Fibroblast of mammary gland (primary cell): ENCODE data around the gene ANXA5.

Experiments
- DNase-seq: peaks from one replicate; pipeline ENCODE4 v3.0.0-alpha.2; 2010; ENCODE audit warnings: low read depth
- H3K4me3 ChIP-seq: 2 replicates; pipeline ENCODE4 v1.5.1; 2011; ENCODE audit warnings: low read depth, mild to moderate bottlenecking, low read length, moderate library complexity; ENCODE audit not compliant: control insufficient read depth
- TF ChIP-seq, protein P1 (sequence below): conservative IDR thresholded peaks from 2 replicates; pipeline ENCODE4 v1.5.1; 2011; ENCODE audit warnings: low read depth, low read length, inconsistent platforms; ENCODE audit not compliant: control insufficient read depth, insufficient read depth

Gene ANXA5

DNA sequence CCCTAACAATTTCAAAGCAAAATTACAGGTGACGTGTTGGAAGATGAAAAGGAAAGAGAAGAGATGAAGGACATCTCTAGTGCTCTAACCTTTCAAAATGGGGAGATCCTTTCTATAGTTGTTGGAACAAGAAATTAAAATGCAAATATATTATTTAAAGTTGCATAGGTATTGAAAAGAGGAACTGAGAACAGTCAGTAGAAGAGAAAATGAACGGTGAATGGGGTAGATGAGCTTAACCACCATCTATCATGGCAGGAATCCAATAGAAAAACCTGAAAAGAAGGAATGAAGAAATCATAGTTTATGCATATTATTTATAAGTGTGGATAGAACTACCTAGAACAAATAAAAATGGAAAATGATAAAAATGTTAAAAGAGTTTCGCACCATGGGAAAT lies 42.0 kb downstream of the ANXA5 start:
- TF ChIP-seq, protein P1, sequence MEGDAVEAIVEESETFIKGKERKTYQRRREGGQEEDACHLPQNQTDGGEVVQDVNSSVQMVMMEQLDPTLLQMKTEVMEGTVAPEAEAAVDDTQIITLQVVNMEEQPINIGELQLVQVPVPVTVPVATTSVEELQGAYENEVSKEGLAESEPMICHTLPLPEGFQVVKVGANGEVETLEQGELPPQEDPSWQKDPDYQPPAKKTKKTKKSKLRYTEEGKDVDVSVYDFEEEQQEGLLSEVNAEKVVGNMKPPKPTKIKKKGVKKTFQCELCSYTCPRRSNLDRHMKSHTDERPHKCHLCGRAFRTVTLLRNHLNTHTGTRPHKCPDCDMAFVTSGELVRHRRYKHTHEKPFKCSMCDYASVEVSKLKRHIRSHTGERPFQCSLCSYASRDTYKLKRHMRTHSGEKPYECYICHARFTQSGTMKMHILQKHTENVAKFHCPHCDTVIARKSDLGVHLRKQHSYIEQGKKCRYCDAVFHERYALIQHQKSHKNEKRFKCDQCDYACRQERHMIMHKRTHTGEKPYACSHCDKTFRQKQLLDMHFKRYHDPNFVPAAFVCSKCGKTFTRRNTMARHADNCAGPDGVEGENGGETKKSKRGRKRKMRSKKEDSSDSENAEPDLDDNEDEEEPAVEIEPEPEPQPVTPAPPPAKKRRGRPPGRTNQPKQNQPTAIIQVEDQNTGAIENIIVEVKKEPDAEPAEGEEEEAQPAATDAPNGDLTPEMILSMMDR, result no peak
- no peak overlapping the region for H3K4me3 ChIP-seq
- DNase-seq, result no peak

DNA sequence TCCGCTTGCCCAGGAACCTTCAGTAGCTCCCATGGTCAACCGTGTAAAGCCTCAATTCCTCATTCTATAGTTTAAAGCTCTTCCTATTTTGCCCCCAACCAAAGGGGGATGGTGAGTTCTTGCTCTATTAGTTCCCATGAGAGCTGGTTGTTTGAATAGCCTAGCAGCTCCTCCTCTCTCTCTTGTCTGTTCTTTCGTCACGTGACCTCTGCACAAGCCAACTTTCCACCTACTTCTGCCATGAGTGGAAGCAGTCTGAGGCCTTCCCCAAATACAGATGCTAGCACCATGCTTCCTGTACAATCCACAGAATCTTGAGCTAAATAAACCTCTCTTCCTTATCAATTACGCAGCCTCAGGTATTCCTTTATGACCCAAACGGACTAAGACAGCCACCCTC lies 42.8 kb downstream of the ANXA5 start:
- TF ChIP-seq, protein P1, result no peak
- no peak overlapping the region for H3K4me3 ChIP-seq
- DNase-seq, result no peak

DNA sequence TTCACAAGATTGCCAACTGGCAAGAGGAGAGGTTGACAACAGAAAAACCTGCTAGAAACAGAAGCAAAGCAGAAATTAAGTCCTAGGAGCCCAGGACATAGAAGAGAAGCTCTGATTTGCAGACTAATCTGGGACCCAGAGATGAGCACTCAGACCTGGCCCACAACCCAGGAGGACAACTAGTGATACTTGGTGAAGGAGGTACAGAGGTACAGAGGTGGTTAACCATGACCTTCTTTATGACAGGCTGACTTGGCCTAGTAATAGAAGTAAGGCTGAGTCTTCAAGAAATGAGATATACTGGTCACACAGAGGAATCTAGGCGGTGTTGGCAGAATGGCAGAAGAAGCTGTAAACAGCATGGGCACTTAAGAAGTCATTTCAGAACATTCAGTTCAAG lies 43.6 kb downstream of the ANXA5 start:
- no peak for DNase-seq
- TF ChIP-seq, protein P1, result no peak
- no peak overlapping the region for H3K4me3 ChIP-seq

DNA sequence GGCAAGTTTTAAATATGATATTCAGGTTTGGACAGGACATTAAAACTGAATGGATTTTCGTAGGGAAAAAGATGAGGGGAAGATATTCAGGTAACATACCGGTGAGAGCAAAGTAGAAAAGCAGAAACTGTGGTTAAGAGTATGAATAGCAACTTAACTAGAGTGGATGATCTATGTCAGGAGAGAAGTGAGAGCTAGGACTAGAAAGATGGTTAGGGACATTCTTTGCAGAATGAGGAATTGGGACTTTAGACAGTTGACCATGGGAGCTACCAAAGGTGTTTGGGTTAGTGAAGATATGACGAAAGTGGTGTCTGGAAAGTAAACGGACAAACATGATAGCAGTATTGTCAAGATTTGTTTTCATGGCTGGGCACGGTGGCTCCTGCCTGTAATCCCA lies 45.2 kb downstream of the ANXA5 start:
- no peak for DNase-seq
- no peak overlapping the region for H3K4me3 ChIP-seq
- TF ChIP-seq, protein P1, result no peak

DNA sequence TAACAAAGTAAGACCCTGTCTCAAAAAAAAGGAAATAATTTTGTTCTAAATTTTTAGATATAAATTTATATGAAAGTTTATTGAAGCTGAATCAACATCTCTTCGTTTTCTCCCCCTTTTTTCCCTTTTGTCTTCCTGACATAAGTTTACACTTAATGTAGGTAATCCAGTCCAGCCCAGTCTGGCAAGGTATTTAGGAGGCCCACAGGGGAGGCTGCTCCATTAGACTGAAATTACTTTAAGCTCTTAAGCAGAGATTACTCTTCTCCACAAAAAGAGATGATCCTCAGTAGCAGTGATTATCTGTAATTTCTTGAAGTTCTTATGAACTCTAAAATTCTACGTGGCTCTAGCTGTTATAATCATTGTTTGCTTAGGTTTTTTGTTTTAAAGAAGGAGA lies 46.0 kb downstream of the ANXA5 start:
- TF ChIP-seq, protein P1, result no peak
- no peak for DNase-seq
- H3K4me3 ChIP-seq, result no peak overlapping the region

DNA sequence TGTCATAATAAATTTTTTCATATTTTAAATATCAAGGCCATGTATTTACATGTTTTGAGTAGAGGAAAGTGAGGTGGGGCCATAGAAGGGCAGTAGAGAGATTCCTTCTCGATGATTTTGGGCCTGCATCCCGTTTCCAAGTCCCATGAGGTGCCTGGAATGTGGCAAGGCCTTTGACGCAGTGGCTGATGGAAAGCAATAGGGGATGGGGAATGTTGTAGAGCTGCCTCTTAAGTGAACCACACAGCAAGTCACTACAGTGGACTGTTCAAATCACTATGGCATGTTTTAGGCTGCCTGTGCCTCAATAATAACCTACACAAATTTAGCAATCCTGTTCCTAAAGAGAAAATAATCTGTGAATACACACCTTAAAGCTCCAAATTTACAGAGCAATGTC lies 48.3 kb downstream of the ANXA5 start:
- TF ChIP-seq, protein P1, result no peak
- H3K4me3 ChIP-seq, result no peak overlapping the region
- peak; percentile 75 for DNase-seq
